ENCODE data around the gene RAB3IP.

RAB3IP gene, protein sequence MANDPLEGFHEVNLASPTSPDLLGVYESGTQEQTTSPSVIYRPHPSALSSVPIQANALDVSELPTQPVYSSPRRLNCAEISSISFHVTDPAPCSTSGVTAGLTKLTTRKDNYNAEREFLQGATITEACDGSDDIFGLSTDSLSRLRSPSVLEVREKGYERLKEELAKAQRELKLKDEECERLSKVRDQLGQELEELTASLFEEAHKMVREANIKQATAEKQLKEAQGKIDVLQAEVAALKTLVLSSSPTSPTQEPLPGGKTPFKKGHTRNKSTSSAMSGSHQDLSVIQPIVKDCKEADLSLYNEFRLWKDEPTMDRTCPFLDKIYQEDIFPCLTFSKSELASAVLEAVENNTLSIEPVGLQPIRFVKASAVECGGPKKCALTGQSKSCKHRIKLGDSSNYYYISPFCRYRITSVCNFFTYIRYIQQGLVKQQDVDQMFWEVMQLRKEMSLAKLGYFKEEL

DNA sequence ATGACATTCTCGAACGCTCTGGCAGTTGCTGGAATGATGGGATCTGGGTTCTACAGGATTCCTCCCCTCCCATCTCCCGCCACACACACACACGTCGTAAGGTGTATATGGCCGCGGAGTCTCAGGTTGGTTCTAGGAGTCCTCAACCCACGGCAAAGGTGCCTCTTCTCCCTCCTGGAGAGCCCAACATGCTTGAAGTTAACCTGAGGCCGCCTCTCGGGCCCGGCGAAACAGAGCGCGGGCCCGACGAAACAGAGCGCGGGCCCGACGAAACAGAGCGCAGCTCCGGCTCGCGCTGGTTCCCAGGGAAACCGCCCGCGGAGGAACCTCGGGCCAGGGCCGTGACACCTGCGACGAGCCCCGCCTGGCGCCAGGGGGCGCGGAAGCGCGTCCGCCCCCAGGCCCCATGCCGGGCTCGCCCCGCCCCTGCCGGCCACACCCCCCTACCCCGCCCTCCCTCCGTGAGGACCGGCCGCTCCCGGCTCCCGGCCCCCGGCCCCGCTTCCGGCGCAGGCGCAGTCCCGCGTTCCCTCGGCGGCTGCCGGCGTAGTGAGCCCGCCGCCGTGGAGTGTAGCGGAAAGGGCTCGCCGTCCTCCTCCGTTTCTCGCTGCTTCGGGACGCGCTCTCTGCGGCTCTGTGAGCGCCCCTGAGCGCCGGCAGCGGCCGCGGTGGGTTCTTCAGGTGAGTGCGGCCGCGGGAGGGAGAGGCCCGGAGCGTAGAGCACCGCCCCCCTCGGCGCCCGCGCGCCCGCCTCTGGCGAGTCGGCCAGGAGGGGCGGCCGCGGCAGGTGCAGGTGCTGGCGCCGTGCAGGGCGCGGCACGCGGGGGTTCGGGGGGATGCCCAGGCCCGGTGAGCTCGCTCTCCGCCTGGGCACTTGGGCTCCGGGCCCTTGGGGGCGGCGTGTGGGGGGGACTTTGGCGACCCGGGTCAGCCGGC is at the start of gene RAB3IP:
Gene RAB3IP (plus strand): TSS at position 510 of the 936 bp plus-strand sequence. CDS start 16,549 bp downstream, outside the sequence.
- H3K4me3 ChIP-seq (ENCODE audit: low read depth, low read length) = peak within 1 kb of the TSS; percentile 74

DNA sequence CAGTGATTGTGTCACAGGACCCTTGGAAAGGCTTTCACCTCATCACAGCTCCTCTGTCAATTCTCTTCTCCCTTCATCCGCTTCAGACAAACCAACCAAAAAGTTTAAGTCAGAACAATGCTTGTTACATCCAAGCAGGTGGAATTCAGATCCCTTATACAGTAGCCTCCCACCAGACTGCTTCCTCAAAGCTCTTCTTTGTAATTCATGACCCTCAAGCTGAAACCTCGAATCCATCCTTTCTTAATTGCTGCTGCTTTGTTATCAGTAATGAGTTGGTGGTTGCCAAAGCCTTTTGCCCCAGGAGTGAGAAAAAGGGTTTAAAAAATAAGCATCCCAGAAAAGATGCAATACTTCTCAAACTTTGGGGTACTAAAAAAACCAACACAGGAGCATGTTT is 49.0 kb upstream of the RAB3IP start:
- H3K4me3 ChIP-seq (ENCODE audit: low read depth, low read length) = no peak overlapping the region

DNA sequence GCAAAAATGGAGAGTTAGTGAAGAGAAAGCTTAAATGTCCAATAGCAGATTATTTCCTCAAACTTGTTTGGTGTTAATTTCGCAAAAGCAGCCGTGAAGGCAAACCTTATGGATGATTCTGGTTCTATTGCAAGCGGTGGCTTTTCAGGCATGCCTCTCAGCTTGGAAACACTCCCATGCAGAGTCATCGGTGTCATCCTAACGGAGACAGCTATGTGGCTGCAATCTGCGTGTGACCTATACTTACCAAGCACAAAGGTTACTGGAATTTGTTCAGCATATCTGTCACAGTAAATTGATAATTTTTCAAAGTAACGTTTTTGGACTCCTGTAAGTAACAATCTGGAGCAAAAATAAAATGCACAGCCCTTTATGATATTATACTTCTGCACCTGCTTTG is 44.5 kb upstream of the RAB3IP start:
- H3K4me3 ChIP-seq (ENCODE audit: low read depth, low read length) = no peak overlapping the region

DNA sequence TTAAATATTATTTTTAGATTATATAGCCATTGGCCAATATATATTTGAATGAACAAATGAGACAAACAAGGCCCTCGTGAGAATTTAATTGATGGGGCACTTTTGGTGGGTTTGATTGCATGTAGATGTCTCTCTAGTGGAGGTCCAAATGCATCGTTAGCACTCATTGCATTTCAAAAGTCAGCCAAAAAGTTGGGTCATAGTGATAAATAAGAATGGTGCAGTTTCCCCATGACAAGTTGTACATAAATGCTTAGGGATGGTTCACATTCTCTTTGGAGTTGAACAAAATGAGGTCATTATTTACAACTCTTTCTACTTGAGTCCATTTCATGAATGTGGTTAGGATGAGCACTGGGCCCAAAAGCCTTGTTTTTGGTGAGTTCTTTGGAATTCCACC is 40.6 kb upstream of the RAB3IP start:
- H3K4me3 ChIP-seq (ENCODE audit: low read depth, low read length) = no peak overlapping the region

DNA sequence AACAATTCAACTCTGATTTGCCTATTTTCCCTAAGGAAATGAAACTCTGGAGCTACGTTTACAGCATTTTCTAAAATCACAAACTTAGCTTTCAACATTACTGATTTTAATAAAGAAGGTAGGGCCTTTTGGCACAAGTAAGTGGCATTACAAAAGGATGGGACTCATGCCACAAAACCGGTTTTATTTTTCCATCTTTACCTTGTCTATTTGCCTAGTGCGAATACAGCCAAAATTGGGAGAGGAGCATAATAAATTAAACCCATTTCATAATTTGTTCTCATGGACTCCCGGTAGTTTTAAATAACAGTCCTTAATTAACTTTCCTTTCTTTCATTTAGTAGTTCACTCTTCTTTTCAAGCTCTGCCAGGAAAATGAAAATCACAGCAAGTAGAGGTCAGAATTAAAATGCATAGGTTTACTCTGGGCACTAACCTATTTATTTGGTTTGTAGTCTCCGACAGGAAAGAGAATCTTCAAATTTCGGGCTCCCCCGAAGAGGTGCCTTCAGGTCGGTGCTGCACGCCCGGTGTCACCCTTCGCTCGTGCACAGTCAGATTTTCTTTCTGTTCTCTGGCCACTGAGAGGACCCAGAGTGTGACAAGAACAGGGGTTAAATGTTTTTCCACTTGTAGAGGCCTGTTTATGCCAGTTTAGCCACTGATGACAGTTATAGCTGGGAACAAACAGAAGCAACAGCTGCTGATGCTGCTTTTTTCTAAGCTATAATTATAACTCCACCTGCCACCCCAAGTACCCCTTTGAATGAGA is 39.7 kb upstream of the RAB3IP start, which contains the start of gene BEST3:
Gene BEST3 (minus strand): TSS at position 535 of the 772 bp plus-strand sequence. CDS start 1,505 bp downstream, outside the sequence.
- no peak within 1 kb of the TSS for H3K4me3 ChIP-seq (ENCODE audit: low read depth, low read length)

DNA sequence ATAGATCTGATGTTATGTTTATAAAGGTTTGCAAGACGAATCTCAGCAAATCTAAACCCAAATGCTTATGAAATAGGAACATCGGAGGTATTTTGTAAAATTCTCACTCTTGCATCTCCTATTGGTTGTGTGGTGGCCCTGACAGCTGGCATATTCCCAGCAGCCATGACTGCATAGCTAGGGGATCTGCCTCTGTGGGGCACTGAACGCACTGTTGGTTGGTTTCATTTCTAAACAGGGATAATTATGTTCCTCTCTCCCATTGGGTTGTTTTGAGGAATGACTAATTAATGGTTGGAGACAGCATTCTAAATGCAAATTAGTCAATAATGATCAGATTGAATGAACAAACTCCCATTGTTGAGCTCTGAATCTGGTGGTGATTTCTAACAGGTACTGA is 36.8 kb upstream of the RAB3IP start:
- H3K4me3 ChIP-seq (ENCODE audit: low read depth, low read length) = no peak overlapping the region

DNA sequence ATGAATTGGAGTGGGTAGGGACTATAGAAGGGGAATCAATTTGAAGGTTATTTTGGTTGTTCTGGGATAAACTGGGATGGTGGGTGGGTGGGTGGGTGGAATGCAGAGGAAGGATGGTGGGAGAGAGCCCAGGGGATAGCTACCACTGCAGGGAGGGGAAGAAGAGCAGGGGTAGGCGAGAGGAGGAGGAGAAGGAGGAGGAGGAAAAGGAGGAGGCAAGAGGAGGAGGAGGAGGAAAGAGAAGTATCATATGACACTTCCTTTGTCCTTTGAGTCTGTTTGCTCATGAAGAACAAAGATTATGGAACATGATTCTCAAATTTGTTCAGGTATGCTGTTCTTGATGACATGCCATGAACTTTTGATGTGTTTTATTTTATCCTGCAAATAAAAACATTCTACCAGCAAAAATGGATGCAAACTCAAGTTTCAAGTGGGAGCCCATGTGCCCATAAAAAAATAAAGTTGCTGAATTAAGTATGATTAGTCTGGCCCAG is 35.5 kb upstream of the RAB3IP start:
- H3K4me3 ChIP-seq (ENCODE audit: low read depth, low read length) = no peak overlapping the region

DNA sequence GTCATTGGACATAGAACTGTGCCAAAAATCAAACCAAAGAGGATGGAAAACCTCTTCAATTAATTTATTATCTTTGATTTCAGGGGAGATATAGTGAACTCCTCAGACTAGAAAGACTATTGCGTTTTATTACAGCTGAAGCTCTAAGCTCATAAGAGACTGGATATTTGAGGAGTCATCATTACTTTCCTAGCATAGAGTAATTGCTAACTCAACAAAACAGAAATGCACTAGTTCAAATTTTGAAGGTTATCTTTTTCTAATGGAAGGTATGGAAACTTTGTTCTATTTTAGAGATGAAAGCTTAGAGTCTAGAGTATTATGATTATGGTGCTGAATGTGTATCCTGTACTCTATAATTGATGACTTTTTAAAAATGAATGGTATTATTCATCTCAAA is 34.3 kb upstream of the RAB3IP start:
- no peak overlapping the region for H3K4me3 ChIP-seq (ENCODE audit: low read depth, low read length)

DNA sequence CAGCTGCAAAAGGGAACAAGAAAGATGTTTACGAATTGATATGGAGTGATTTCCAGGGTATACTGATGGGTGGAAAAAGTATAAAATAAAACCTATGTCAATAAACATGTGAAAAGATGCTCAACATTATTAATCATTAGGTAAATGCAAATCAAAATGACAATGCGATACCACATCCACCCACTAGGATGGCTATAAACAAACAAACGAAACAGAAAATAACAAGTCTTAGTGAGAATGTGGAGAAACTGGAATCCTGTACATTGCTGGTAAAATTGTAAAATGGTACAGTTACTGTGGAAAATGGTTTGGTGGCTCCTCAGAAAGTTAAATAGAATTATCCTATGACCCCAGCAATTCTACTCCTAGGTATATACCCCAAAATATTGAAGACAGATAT is 30.0 kb upstream of the RAB3IP start:
- H3K4me3 ChIP-seq (ENCODE audit: low read depth, low read length) = no peak overlapping the region

DNA sequence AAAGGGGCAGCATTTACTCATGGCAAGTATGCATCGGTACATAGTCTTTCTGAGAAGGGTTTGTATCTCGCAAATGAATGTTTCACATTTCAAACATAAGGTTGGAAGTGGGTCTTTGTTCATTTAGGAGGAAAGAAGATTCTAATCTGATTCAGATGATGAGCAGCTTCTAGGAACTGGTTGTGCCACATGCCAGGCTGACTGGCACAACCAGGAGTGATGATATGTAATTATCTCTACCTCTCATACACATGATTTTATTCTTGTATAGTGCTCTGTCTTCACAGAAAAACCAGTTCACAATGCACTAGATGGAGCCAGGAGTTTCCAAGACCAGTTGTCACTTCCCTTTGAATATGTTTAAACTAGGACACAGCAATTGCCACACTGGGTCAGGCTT is 25.8 kb upstream of the RAB3IP start:
- H3K4me3 ChIP-seq (ENCODE audit: low read depth, low read length) = no peak overlapping the region

DNA sequence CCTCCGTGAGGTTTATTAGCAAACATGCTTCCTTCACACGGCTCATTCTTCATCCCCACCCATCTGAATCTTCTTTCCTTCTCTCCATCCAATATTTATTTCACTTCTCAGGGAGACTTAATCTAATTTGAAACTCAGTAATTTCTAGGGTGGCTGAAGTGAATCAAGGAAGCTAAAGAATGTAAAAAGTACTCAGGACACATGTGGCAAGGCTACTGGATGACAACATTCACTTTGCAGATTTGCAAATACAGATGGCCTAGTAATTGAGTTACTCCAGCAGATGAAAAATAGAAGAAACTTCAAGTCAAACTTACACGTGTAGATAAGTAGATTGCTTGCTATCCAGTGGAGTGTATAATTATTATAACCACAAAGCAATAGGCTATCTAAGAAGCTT is 24.1 kb upstream of the RAB3IP start:
- no peak overlapping the region for H3K4me3 ChIP-seq (ENCODE audit: low read depth, low read length)

DNA sequence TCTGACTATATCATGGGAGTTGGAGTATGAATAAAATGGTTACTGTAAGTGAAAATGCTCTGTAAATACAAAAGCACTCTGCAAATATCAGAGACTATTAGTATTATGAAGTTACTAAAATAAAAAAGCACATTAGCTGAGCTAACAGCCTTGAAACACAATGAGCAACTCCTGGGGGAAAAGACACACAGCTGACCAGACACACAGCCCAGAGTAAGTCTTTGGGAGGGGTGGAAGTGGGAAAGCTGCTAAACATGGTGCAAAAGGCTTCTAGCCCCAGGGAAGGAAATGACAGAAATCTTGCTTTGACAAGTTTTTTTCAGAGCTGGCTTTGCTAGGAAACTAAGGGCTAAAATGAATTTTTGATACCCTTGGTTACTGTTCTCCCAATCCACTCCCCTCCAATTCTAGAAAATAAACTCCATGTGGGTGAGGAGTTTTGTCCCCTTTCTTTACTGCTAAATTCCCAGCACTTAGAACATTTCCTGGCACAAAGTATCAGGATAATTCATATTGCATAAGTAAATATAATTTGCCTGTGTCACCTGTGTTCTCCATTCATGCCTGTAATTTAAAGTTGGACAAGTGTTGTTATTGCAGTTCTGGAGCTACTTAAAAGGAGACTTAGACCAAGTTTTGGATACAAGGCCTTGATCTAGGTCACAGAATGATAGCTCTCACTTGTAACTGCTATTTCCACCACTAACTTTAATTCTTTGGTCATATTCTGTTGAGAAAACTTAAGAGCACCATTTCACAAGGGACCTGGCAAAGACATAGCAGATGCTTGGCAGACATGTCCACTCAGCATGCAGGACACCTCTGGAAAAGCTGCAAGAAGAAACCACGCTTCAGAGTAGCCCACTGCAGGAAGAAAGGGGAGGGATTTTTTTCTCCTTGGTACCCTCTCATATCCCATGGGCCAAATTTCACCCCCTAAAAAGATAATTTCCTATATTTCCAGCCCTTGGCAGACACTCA is 19.0 kb upstream of the RAB3IP start:
- no peak overlapping the region for H3K4me3 ChIP-seq (ENCODE audit: low read depth, low read length)

DNA sequence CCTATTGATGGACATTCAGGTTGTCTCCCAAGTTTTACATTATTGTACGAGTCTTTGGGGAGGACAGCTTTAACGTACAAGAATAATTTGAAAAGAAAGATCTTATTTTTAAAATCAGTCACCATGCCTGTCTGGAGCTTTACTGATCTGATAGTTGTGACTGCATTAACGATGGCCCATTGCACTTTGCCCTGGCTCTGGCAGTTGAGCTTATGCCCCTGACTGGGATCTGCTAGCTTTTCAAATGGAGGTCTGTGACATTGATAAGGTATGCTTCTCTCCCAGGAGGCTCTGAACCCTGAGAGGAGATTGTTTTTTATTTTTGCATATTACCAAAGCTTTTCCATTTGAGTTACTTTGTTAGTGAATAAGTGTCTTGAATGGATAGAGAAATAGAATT is 17.9 kb upstream of the RAB3IP start:
- no peak overlapping the region for H3K4me3 ChIP-seq (ENCODE audit: low read depth, low read length)

DNA sequence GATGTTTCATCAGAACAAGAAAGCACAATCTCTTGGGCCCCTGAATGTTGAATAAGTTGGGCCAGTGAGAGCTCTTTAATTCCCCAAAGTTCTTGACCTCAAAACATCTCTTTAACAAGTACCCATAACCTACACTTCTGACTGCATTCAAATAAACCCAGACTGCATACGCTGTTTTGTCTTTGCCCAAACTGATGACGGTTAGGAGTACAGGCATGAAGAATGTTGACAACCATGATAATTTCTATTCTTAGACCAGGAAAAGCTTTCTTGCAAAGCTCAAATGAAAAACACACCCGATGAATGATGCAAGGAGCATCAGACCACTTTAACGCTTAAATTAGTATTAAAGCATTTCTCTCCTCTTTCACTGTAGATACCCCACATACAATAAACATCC is 11.7 kb upstream of the RAB3IP start:
- no peak overlapping the region for H3K4me3 ChIP-seq (ENCODE audit: low read depth, low read length)

DNA sequence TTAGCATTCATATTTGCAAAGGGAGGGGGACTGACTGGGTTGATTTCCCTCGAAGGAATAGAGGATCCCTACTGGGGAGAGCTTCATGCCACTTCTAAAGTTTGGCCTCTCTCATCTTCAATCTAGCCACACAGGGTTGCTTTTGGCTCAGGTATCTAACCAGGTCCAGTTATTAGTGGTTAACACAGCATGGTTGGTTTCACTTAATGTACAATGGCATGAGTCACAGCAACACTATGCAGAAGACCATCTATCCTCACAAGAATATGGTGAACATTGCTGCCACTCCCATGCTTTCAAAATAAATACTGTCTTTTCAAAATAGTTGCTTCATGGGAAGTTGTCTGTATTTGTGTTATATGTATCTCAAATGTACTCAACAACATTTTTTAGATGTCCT is 6.6 kb upstream of the RAB3IP start:
- H3K4me3 ChIP-seq (ENCODE audit: low read depth, low read length) = no peak overlapping the region

DNA sequence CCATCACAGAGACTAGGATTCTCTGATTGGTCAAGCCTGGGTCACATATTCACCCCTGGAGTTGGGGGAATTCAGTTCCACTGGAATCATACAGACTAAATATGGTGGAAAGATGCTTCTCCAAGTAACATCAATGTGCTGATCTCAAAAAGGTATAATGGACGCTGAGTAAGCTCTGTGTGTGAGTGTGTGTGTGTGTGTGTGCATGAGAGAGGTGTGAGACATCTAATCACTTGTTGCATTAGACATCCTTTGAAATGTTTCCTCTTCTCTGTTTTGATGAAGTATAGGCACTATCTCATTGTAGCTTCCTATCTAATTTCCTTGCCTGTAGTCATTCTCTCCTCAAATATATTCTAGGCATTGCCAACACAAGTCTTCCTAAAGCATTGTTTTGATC is 5.0 kb upstream of the RAB3IP start:
- no peak overlapping the region for H3K4me3 ChIP-seq (ENCODE audit: low read depth, low read length)

DNA sequence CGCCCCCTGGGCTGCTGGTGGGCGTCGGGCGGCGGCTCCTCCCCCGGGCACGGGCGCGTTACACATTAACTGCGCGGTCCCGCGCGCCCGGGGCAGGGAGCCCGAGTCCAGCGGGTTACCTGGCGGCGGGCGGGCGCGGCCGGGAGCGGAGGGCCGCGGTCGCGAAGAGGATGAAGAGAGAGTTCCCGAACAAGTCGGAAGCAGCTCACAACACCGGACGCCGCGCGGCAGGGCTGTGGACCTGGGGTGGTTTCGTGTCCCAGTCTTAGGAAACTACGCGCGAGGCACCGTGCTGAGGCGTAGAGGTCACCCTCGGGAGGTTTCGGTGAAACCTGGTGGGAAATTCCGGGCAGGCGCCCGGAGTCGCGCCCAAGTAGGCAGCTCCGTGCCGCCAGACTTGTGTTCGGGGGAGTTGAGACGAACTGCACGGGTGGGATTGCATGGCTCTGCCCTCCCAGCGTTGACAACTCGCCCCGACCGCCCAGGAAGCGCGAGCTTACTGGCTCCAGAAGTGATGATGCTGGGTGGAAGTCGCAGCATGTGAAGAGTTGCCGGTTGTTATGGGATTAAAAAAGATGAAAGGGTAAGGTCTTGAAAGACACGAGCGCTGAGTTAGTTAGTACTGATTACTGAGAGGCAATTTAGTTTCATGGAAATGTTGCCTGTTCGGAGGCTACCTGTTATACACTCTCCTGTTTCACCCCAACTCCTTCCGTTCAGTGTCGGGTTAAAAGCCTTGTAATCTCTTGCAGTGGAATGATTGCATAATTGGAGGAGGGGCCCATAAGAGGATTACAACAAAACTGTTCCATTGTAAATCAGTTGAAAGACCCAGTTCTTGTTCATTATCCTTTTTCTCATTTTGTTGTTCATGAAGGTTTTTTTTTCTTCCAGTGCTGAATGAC is 879 bp downstream of the RAB3IP start:
- peak overlapping the region; percentile 74 for H3K4me3 ChIP-seq (ENCODE audit: low read depth, low read length)

DNA sequence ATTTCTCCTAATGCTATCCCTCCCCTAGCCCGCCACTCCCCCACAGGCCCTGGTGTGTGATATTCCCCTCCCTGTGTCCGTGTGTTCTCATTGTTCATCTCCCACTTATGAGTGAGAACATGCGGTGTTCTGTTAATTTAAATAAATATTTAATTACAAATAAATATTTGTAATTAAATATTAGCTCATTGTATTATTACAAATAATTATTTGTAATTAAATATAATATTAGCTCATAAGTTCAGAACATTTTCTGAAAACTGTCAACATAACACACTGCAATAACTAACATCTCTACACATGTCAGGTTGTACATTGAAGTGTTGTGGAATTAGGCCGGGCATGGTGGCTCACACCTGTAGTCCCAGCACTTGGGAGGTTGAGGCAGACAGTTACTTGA is 5.4 kb downstream of the RAB3IP start:
- H3K4me3 ChIP-seq (ENCODE audit: low read depth, low read length) = no peak overlapping the region

DNA sequence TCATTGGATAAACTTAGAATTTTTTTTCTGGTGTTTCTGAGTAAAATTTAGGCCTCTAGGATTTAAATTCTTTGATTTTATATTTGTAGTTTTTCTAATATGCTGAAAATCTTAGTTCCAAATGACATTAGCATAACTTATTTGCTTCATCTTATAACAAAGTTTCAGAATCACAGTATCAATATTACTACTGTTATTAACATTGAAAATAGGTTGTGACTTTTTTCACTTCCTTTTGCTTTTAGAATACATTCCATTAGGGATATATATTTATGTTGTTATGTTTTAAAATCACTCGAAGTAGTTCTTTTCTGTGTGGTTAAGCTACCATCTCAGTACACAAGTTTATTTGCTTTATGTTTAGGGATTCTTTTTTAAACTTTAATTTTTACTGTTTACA is 12.8 kb downstream of the RAB3IP start:
- H3K4me3 ChIP-seq (ENCODE audit: low read depth, low read length) = no peak overlapping the region
